ENCODE measurements around the gene PRKG1. TPM values are rescaled to one million over a fixed set of nuclear protein-coding genes. Genes with fewer than 3 reads are reported as not detected.

The PRKG1 gene
- total and polyA plus RNA-seq, 4 donors: 0.46 to 5.1 (median 1.5) TPM

DNA sequence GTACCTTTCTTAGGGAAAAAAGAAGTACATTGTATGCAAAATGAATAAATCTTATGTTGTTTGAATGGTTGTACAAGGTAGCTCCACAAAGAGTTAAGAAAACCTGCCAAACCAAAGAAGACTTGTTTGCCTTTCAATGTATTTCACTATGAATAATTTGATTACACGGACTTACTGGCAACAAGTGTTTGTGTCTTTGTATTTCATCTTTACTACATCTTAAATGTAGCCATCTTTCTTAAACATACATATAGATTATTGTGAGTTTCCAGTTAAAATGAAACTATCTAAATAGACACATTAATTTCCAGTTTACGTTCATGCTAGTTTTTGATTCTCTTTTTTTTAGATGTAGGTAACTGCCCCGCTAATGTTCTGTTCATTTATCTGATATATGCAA lies 2.8 kb downstream of the PRKG1 start:
- no peaks in the 10 kb centered on the region for H3K36me3 ChIP-seq (ENCODE audit: control insufficient read depth in 4 of 4, insufficient read depth in 3 of 4, low read depth in 1 of 4, low read length in 3 of 4)
- TF ChIP-seq HNF4A (conservative IDR thresholded peaks at IDR 0.05): no peak
- TF ChIP-seq, protein P1, sequence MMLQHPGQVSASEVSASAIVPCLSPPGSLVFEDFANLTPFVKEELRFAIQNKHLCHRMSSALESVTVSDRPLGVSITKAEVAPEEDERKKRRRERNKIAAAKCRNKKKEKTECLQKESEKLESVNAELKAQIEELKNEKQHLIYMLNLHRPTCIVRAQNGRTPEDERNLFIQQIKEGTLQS (IDR thresholded peaks at IDR 0.05): no peak
- TF ChIP-seq YY1 (IDR thresholded peaks at IDR 0.05): no peak
- no peak for TF ChIP-seq RXRA (IDR thresholded peaks at IDR 0.05)
- TF ChIP-seq, protein P2, sequence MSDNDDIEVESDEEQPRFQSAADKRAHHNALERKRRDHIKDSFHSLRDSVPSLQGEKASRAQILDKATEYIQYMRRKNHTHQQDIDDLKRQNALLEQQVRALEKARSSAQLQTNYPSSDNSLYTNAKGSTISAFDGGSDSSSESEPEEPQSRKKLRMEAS (IDR thresholded peaks at IDR 0.05): no peak
- no peak for TF ChIP-seq FOXA2 (IDR thresholded peaks at IDR 0.05)
- no peaks in the 10 kb centered on the region for H3K9me3 ChIP-seq (ENCODE audit: control insufficient read depth in 4 of 4, low read length in 3 of 4)
- peaks cover 0 to 11% (median 4%) of the 10 kb centered on the region in 4 donors for H3K27me3 ChIP-seq (ENCODE audit: control insufficient read depth in 4 of 4, insufficient read depth in 4 of 4, low read length in 3 of 4)
- no peak overlapping the region for H3K4me3 ChIP-seq (ENCODE audit: low read depth in 1 of 3, low read length in 3 of 3)
- no peak overlapping the region for H3K9ac ChIP-seq (ENCODE audit: low read depth in 1 of 2, low read length in 2 of 2)
- H3K27ac ChIP-seq (ENCODE audit: low read depth in 1 of 2, low read length in 2 of 2): no peak overlapping the region
- H3K4me1 ChIP-seq (ENCODE audit: control insufficient read depth in 4 of 4, insufficient read depth in 4 of 4, low read length in 3 of 4): peaks cover 5 to 19% (median 15%) of the 10 kb centered on the region in 4 donors
- DNase-seq (ENCODE audit: low spot score): no peak
- 49% methylated on average over 3 of the region's 3 CpGs for WGBS

DNA sequence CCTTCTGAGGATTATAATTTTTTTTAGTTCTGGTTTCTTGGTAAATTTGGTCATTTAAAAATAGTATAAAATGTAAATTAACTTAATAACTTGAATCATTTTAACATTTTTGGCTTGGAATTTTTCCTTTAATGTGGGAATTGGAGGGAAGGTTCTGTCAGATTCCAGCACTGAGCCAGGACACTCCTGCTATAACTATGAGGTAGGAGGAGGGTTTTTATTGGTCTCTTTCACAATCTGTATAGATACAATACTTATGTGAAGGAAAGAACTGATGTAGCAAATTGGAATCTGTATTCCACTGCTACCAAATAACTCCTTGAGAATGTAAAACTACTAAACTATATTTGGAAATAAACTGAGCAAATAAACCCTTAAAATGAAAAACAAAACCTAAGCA lies 3.2 kb downstream of the PRKG1 start:
- Histone ChIP-seq H3K4me1 (ENCODE audit: control insufficient read depth in 4 of 4, insufficient read depth in 4 of 4, low read length in 3 of 4) (peaks cover 5 to 19% (median 15%) of the 10 kb centered on the region in 4 donors), H3K9me3 (ENCODE audit: control insufficient read depth in 4 of 4, low read length in 3 of 4) (no peaks in the 10 kb centered on the region), H3K4me3 (ENCODE audit: low read depth in 1 of 3, low read length in 3 of 3) (no peak overlapping the region), H3K27ac (ENCODE audit: low read depth in 1 of 2, low read length in 2 of 2) (no peak overlapping the region), H3K9ac (ENCODE audit: low read depth in 1 of 2, low read length in 2 of 2) (no peak overlapping the region), H3K36me3 (ENCODE audit: control insufficient read depth in 4 of 4, insufficient read depth in 3 of 4, low read depth in 1 of 4, low read length in 3 of 4) (no peaks in the 10 kb centered on the region), H3K27me3 (ENCODE audit: control insufficient read depth in 4 of 4, insufficient read depth in 4 of 4, low read length in 3 of 4) (peaks cover 0 to 11% (median 4%) of the 10 kb centered on the region in 4 donors)
- no peak for TF ChIP-seq GABPA (IDR thresholded peaks at IDR 0.05 in 1 of 2, conservative IDR thresholded peaks at IDR 0.05 in 1 of 2)
- TF ChIP-seq, protein P3, sequence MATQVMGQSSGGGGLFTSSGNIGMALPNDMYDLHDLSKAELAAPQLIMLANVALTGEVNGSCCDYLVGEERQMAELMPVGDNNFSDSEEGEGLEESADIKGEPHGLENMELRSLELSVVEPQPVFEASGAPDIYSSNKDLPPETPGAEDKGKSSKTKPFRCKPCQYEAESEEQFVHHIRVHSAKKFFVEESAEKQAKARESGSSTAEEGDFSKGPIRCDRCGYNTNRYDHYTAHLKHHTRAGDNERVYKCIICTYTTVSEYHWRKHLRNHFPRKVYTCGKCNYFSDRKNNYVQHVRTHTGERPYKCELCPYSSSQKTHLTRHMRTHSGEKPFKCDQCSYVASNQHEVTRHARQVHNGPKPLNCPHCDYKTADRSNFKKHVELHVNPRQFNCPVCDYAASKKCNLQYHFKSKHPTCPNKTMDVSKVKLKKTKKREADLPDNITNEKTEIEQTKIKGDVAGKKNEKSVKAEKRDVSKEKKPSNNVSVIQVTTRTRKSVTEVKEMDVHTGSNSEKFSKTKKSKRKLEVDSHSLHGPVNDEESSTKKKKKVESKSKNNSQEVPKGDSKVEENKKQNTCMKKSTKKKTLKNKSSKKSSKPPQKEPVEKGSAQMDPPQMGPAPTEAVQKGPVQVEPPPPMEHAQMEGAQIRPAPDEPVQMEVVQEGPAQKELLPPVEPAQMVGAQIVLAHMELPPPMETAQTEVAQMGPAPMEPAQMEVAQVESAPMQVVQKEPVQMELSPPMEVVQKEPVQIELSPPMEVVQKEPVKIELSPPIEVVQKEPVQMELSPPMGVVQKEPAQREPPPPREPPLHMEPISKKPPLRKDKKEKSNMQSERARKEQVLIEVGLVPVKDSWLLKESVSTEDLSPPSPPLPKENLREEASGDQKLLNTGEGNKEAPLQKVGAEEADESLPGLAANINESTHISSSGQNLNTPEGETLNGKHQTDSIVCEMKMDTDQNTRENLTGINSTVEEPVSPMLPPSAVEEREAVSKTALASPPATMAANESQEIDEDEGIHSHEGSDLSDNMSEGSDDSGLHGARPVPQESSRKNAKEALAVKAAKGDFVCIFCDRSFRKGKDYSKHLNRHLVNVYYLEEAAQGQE (IDR thresholded peaks at IDR 0.05): no peak
- TF ChIP-seq NR2F2 (IDR thresholded peaks at IDR 0.05): no peak
- TF ChIP-seq TAF1 (conservative IDR thresholded peaks at IDR 0.05): no peak
- TF ChIP-seq HNF4G (IDR thresholded peaks at IDR 0.05): no peak
- TF ChIP-seq, protein P4, sequence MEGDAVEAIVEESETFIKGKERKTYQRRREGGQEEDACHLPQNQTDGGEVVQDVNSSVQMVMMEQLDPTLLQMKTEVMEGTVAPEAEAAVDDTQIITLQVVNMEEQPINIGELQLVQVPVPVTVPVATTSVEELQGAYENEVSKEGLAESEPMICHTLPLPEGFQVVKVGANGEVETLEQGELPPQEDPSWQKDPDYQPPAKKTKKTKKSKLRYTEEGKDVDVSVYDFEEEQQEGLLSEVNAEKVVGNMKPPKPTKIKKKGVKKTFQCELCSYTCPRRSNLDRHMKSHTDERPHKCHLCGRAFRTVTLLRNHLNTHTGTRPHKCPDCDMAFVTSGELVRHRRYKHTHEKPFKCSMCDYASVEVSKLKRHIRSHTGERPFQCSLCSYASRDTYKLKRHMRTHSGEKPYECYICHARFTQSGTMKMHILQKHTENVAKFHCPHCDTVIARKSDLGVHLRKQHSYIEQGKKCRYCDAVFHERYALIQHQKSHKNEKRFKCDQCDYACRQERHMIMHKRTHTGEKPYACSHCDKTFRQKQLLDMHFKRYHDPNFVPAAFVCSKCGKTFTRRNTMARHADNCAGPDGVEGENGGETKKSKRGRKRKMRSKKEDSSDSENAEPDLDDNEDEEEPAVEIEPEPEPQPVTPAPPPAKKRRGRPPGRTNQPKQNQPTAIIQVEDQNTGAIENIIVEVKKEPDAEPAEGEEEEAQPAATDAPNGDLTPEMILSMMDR (IDR thresholded peaks at IDR 0.05; ENCODE audit: low read depth, low read length, missing input control): no peak
- TF ChIP-seq EGR1 (IDR thresholded peaks at IDR 0.05; ENCODE audit: low read depth in 2 of 2): no peak
- no peak for TF ChIP-seq FOXA2 (IDR thresholded peaks at IDR 0.05)
- TF ChIP-seq, protein P5, sequence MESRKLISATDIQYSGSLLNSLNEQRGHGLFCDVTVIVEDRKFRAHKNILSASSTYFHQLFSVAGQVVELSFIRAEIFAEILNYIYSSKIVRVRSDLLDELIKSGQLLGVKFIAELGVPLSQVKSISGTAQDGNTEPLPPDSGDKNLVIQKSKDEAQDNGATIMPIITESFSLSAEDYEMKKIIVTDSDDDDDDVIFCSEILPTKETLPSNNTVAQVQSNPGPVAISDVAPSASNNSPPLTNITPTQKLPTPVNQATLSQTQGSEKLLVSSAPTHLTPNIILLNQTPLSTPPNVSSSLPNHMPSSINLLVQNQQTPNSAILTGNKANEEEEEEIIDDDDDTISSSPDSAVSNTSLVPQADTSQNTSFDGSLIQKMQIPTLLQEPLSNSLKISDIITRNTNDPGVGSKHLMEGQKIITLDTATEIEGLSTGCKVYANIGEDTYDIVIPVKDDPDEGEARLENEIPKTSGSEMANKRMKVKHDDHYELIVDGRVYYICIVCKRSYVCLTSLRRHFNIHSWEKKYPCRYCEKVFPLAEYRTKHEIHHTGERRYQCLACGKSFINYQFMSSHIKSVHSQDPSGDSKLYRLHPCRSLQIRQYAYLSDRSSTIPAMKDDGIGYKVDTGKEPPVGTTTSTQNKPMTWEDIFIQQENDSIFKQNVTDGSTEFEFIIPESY (IDR thresholded peaks at IDR 0.05): no peak
- no peak for TF ChIP-seq HNF4A (conservative IDR thresholded peaks at IDR 0.05)
- TF ChIP-seq JUND (IDR thresholded peaks at IDR 0.05): no peak
- TF ChIP-seq, protein P2 (IDR thresholded peaks at IDR 0.05): no peak
- no peak for TF ChIP-seq RXRA (IDR thresholded peaks at IDR 0.05)
- no peak for TF ChIP-seq YY1 (IDR thresholded peaks at IDR 0.05)
- TF ChIP-seq SP1 (IDR thresholded peaks at IDR 0.05): no peak
- no peak for TF ChIP-seq FOXA1 (IDR thresholded peaks at IDR 0.05)
- TF ChIP-seq RAD21 (IDR thresholded peaks at IDR 0.05): no peak
- TF ChIP-seq, protein P1 (IDR thresholded peaks at IDR 0.05): no peak
- DNase-seq (ENCODE audit: low spot score): no peak
